ENCODE results near the gene GATA6. TPM values are rescaled to one million over a fixed set of nuclear protein-coding genes. Genes with fewer than 3 reads are reported as not detected.
A peak's percentile ranks its signal among the peaks of the same experiment; 100 is the strongest.

GATA6 gene
- under 0.01 TPM for total RNA-seq

- FAIRE-seq (no peak), DNase-seq (ENCODE audit: low spot score in 2 of 2) (peak; percentile 69 to 76)
Measured at GRCh38 chr18:22169011-22169888, at the start of gene GATA6. Gene GATA6, plus strand, starts transcription at chr18:22169589. Its CDS starts 1,556 bp downstream, at chr18:22171145.

- no peak for DNase-seq (ENCODE audit: low spot score in 2 of 2)
- peak; percentile 8 for FAIRE-seq
Measured at GRCh38 chr18:22124970-22125369, 44.4 kb upstream of the GATA6 start.

- FAIRE-seq (no peak), DNase-seq (ENCODE audit: low spot score in 2 of 2) (no peak)
Measured at GRCh38 chr18:22128954-22129353, 40.4 kb upstream of the GATA6 start.

- no peak for FAIRE-seq
- no peak for DNase-seq (ENCODE audit: low spot score in 2 of 2)
Measured at GRCh38 chr18:22129778-22130177, 39.6 kb upstream of the GATA6 start.

GRCh38 chr18:22132258-22132657 lies 37.1 kb upstream of the GATA6 start:
- FAIRE-seq: no peak

GRCh38 chr18:22132763-22133162 lies 36.6 kb upstream of the GATA6 start:
- FAIRE-seq (no peak), DNase-seq (ENCODE audit: low spot score in 2 of 2) (no peak)

More at GRCh38 chr18:22132258-22132657, 37.1 kb upstream of the GATA6 start:
- no peak for DNase-seq (ENCODE audit: low spot score in 2 of 2)

- FAIRE-seq (no peak), DNase-seq (ENCODE audit: low spot score in 2 of 2) (no peak)
Measured at GRCh38 chr18:22136395-22136794, 33.0 kb upstream of the GATA6 start.

GRCh38 chr18:22141211-22141610 lies 28.2 kb upstream of the GATA6 start:
- DNase-seq (ENCODE audit: low spot score in 2 of 2) (no peak), FAIRE-seq (no peak)

GRCh38 chr18:22143347-22144340 lies 25.7 kb upstream of the GATA6 start:
- DNase-seq (ENCODE audit: low spot score in 2 of 2) (no peak), FAIRE-seq (no peak)

GRCh38 chr18:22145160-22145559 lies 24.2 kb upstream of the GATA6 start:
- FAIRE-seq (no peak), DNase-seq (ENCODE audit: low spot score in 2 of 2) (no peak)

- no peak for DNase-seq (ENCODE audit: low spot score in 2 of 2)
- no peak for FAIRE-seq
Measured at GRCh38 chr18:22149710-22150109, 19.7 kb upstream of the GATA6 start.

- no peak for FAIRE-seq
- DNase-seq (ENCODE audit: low spot score in 2 of 2): no peak
Measured at GRCh38 chr18:22152093-22152492, 17.3 kb upstream of the GATA6 start.

- DNase-seq (ENCODE audit: low spot score in 2 of 2) (no peak), FAIRE-seq (no peak)
Measured at GRCh38 chr18:22153428-22153827, 16.0 kb upstream of the GATA6 start.

- FAIRE-seq (no peak), DNase-seq (ENCODE audit: low spot score in 2 of 2) (no peak)
Measured at GRCh38 chr18:22155584-22155983, 13.8 kb upstream of the GATA6 start.

GRCh38 chr18:22159014-22159413 lies 10.4 kb upstream of the GATA6 start:
- FAIRE-seq (no peak), DNase-seq (ENCODE audit: low spot score in 2 of 2) (no peak)

- no peak for FAIRE-seq
- DNase-seq (ENCODE audit: low spot score in 2 of 2): no peak
Measured at GRCh38 chr18:22161090-22161489, 8.3 kb upstream of the GATA6 start.

GRCh38 chr18:22163416-22164161 lies 5.8 kb upstream of the GATA6 start:
- FAIRE-seq: no peak
- no peak for DNase-seq (ENCODE audit: low spot score in 2 of 2)

GRCh38 chr18:22164337-22165048 lies 4.9 kb upstream of the GATA6 start:
- DNase-seq (ENCODE audit: low spot score in 2 of 2): no peak
- FAIRE-seq: no peak

GRCh38 chr18:22165049-22165602 lies 4.3 kb upstream of the GATA6 start:
- no peak for DNase-seq (ENCODE audit: low spot score in 2 of 2)
- FAIRE-seq: no peak
